C4-2B (cell line): ENCODE results near the gene RAD50.

Experiments used
- H3K27ac ChIP-seq: fragments of 450-650 bp; 2 replicates; pipeline ENCODE4 v1.5.1; 2017
- ZFX ChIP-seq: fragments of 450-650 bp; IDR thresholded peaks from 2 replicates; pipeline ENCODE4 v1.6.1; 2017
- TF ChIP-seq, protein P1 (sequence below): fragments of 450-650 bp; conservative IDR thresholded peaks from 2 replicates; pipeline ENCODE4 v1.5.1; 2017; ENCODE audit warnings: mild to moderate bottlenecking

Gene RAD50

DNA sequence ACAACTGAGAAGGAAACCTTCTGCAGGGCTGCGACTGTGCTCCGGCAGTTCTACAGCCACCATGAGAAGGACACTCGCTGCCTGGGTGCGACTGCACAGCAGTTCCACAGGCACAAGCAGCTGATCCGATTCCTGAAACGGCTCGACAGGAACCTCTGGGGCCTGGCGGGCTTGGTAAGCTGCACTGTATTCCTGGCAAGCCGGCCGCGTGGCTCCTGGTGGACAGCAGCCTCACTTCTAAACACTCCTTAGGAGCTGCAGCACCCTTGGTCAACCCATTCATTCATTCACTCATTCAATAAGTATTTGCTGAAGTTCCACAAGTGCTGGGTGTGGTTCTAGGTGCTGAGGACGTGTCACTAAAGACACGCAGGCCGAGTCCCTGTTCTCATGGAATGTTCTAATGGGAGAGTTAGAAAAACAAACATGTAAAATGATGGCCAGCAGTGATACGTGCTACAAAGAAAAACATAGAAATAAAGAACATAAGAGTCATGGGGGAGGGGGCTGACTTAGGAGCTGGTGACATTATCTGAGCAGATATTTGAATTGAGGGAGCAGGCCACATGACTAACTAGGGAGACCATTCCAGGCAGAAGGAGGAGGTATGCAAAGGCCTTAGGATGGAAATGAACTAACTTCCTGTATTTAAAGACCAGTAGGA is 123.1 kb downstream of the RAD50 start:
- TF ChIP-seq, protein P1, sequence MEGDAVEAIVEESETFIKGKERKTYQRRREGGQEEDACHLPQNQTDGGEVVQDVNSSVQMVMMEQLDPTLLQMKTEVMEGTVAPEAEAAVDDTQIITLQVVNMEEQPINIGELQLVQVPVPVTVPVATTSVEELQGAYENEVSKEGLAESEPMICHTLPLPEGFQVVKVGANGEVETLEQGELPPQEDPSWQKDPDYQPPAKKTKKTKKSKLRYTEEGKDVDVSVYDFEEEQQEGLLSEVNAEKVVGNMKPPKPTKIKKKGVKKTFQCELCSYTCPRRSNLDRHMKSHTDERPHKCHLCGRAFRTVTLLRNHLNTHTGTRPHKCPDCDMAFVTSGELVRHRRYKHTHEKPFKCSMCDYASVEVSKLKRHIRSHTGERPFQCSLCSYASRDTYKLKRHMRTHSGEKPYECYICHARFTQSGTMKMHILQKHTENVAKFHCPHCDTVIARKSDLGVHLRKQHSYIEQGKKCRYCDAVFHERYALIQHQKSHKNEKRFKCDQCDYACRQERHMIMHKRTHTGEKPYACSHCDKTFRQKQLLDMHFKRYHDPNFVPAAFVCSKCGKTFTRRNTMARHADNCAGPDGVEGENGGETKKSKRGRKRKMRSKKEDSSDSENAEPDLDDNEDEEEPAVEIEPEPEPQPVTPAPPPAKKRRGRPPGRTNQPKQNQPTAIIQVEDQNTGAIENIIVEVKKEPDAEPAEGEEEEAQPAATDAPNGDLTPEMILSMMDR: no peak
- no peak for TF ChIP-seq ZFX
- H3K27ac ChIP-seq: no peak overlapping the region

GRCh38 chr5:132680780-132681475 is 124.2 kb downstream of the RAD50 start:
- H3K27ac ChIP-seq: no peak overlapping the region
- TF ChIP-seq, protein P1: no peak
- no peak for TF ChIP-seq ZFX

GRCh38 chr5:132681476-132681831 is 124.7 kb downstream of the RAD50 start:
- no peak for TF ChIP-seq ZFX
- TF ChIP-seq, protein P1: no peak
- H3K27ac ChIP-seq: no peak overlapping the region

- H3K27ac ChIP-seq: no peak overlapping the region
- TF ChIP-seq, protein P1: no peak
- TF ChIP-seq ZFX: no peak
These were observed 125.2 kb downstream of the RAD50 start for GRCh38 chr5:132681983-132682382.

DNA sequence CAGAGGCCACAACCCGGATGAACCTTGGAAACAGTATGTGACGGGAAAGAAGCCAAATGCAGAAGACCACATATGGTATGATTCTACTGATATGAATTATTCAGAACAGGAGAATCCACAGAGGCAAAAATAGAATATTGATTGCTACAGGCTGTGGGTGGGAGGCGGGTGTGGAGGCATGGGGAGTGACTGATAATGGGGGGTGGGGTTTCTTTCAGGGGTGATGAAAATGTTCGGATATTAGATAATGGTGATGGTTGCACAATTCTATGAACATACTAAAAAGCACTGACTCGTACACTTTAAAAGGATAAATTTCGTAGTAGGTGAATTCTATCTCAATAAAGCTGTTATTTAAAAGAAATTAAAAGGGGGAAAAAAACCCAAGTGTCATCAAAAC is 127.7 kb downstream of the RAD50 start:
- H3K27ac ChIP-seq: no peak overlapping the region

GRCh38 chr5:132684922-132685720 is 128.3 kb downstream of the RAD50 start:
- TF ChIP-seq ZFX: no peak
- TF ChIP-seq, protein P1: no peak
- no peak overlapping the region for H3K27ac ChIP-seq

More for the DNA sequence above, 127.7 kb downstream of the RAD50 start:
- TF ChIP-seq, protein P1: no peak
- TF ChIP-seq ZFX: no peak

- TF ChIP-seq, protein P1: no peak
- no peak for TF ChIP-seq ZFX
- no peak overlapping the region for H3K27ac ChIP-seq
These were observed 129.4 kb downstream of the RAD50 start for GRCh38 chr5:132686193-132686592.
